ENCODE data around the gene GPSM3. TPM values are rescaled to one million over a fixed set of nuclear protein-coding genes. Genes with fewer than 3 reads are reported as not detected.

GPSM3 gene
- total and polyA plus RNA-seq, 7 donors: 1.5 to 5.1 (median 2.7) TPM

- Histone ChIP-seq H3K4me3 (peak within 1 kb of the TSS; percentile 92), H3K27ac (peak within 1 kb of the TSS; percentile 87), H3K27me3 (ENCODE audit: insufficient read depth in 3 of 3, low read length in 2 of 3) (no peaks in the 10 kb centered on the region), H3K9me3 (no peaks in the 10 kb centered on the region), H3K4me1 (peaks cover 38% of the 10 kb centered on the region), H3K36me3 (ENCODE audit: insufficient read depth in 1 of 2, low read depth in 1 of 2) (peaks cover 0 to 30% of the 10 kb centered on the region in 2 donors)
- intact Hi-C loops (cut with DNase I): loop anchor here (2.0 to 5.0 kb wide), 2 partner anchors 49 to 51 kb away; partner anchors contain the start of gene ATF6B (in 2 of the 2)
- DNase-seq: peak; percentile 93 to 94
- peak; percentile 86 to 88 (median 87) for ATAC-seq
- no peak for TF ChIP-seq CTCF (IDR thresholded peaks at IDR 0.05)
- 0 to 1% (median 1%) methylated on average over 33 of the region's 33 CpGs for WGBS, 3 donors
These were observed 14.5 kb downstream of the GPSM3 start, which contains the start of gene RNF5 for GRCh38 chr6:32177788-32178546. Gene RNF5 (plus strand): TSS chr6:32178405. CDS start chr6:32178512, 107 bp downstream.

- peaks cover 0 to 24% of the 10 kb centered on the region in 2 donors for H3K36me3 ChIP-seq (ENCODE audit: insufficient read depth in 1 of 2, low read depth in 1 of 2)
- peak; percentile 2 to 31 (median 6) for ATAC-seq
- intact Hi-C loops (cut with DNase I): loop anchor here (2.0 to 5.0 kb wide), 2 partner anchors 48 to 50 kb away; partner anchors contain the start of gene ATF6B (in 2 of the 2)
These were observed 15.2 kb downstream of the GPSM3 start for GRCh38 chr6:32177183-32177787.

GRCh38 chr6:32176476-32177182, 15.8 kb downstream of the GPSM3 start:
- Histone ChIP-seq H3K27ac (peak overlapping the region; percentile 87), H3K36me3 (ENCODE audit: insufficient read depth in 1 of 2, low read depth in 1 of 2) (peaks cover 0 to 21% of the 10 kb centered on the region in 2 donors), H3K4me3 (peak overlapping the region; percentile 92), H3K4me1 (peaks cover 30% of the 10 kb centered on the region), H3K27me3 (ENCODE audit: insufficient read depth in 3 of 3, low read length in 2 of 3) (no peaks in the 10 kb centered on the region), H3K9me3 (no peaks in the 10 kb centered on the region)
- WGBS, 3 donors: 12 to 22% (median 21%) methylated on average over 5 of the region's 5 CpGs
- DNase-seq (no peak), ATAC-seq (peak in 1 of 4 donors; percentile 30)
- no peak for TF ChIP-seq CTCF (IDR thresholded peaks at IDR 0.05)
- intact Hi-C loops (cut with DNase I): loop anchor here (2.0 to 5.0 kb wide), 2 partner anchors 48 to 49 kb away; partner anchors contain the start of gene ATF6B (in 2 of the 2)

More at GRCh38 chr6:32177183-32177787, 15.2 kb downstream of the GPSM3 start:
- H3K4me1 ChIP-seq: peaks cover 32% of the 10 kb centered on the region
- no peak for TF ChIP-seq CTCF (IDR thresholded peaks at IDR 0.05)
- DNase-seq: no peak
- no peaks in the 10 kb centered on the region for H3K27me3 ChIP-seq (ENCODE audit: insufficient read depth in 3 of 3, low read length in 2 of 3)
- H3K9me3 ChIP-seq: no peaks in the 10 kb centered on the region
- H3K27ac ChIP-seq: peak overlapping the region; percentile 87
- H3K4me3 ChIP-seq: peak overlapping the region; percentile 92
- 1% methylated on average over 20 of the region's 20 CpGs for WGBS, 3 donors

- peak; percentile 69 to 80 (median 72) for ATAC-seq
- H3K9me3 ChIP-seq: no peaks in the 10 kb centered on the region
- peak within 1 kb of the TSS; percentile 92 for H3K4me3 ChIP-seq
- intact Hi-C loops (cut with DNase I): loop anchor here (2.0 to 5.0 kb wide), 2 partner anchors 47 to 49 kb away; partner anchors contain the start of gene ATF6B (in 2 of the 2)
- peak within 1 kb of the TSS; percentile 87 for H3K27ac ChIP-seq
- H3K36me3 ChIP-seq (ENCODE audit: insufficient read depth in 1 of 2, low read depth in 1 of 2): peaks cover 0 to 17% of the 10 kb centered on the region in 2 donors
- no peak for TF ChIP-seq CTCF (IDR thresholded peaks at IDR 0.05)
- peaks cover 30% of the 10 kb centered on the region for H3K4me1 ChIP-seq
- DNase-seq: peak; percentile 97 to 98
- WGBS, 3 donors: 1% methylated on average over 14 to 27 of the region's 27 CpGs
- no peaks in the 10 kb centered on the region for H3K27me3 ChIP-seq (ENCODE audit: insufficient read depth in 3 of 3, low read length in 2 of 3)
These were observed 16.6 kb downstream of the GPSM3 start, which contains the start of gene AGPAT1 for GRCh38 chr6:32175711-32176475. Gene AGPAT1 (minus strand): TSS chr6:32176084. CDS start chr6:32171496, 4,588 bp downstream.
